Stimulated activated naive CD4-positive, alpha-beta T cell (primary cell): Measurements from ENCODE around the gene FCER1G.
"Not testable (repeated sequence)": the region's sequence is repeated elsewhere in the genome, so short reads cannot be mapped to it uniquely, and the experiment has no call there.

Experiments
- DNase-seq, 6 experiments: peaks; one replicate each; lab custom pipeline; 2025; lab: John Stamatoyannopoulos, UW

Gene FCER1G

GRCh38 chr1:161206411-161207140, 8.5 kb upstream of the FCER1G start:
- no peak for DNase-seq

GRCh38 chr1:161207173-161207572, 7.9 kb upstream of the FCER1G start:
- DNase-seq: no peak

- peak; percentile 50 to 76 (median 72) for DNase-seq
Measured at GRCh38 chr1:161209790-161210409, 5.2 kb upstream of the FCER1G start.

GRCh38 chr1:161214369-161214768, 726 bp upstream of the FCER1G start:
- DNase-seq: no peak

- no peak for DNase-seq
Measured at GRCh38 chr1:161216945-161217712, 2.0 kb downstream of the FCER1G start.

- DNase-seq: no peak
Measured at GRCh38 chr1:161217831-161218230, 2.7 kb downstream of the FCER1G start.

- DNase-seq: peak in 4 of 6 experiments; percentile 18 to 75 (median 54)
Measured at GRCh38 chr1:161218301-161219077, 3.4 kb downstream of the FCER1G start.

GRCh38 chr1:161219078-161219892, 4.2 kb downstream of the FCER1G start:
- DNase-seq: no peak

GRCh38 chr1:161220002-161220401, 4.9 kb downstream of the FCER1G start:
- no peak for DNase-seq

GRCh38 chr1:161222175-161223019, 7.3 kb downstream of the FCER1G start:
- no peak for DNase-seq

GRCh38 chr1:161223805-161224694, 9.0 kb downstream of the FCER1G start:
- DNase-seq: no peak

GRCh38 chr1:161224695-161225087, 9.6 kb downstream of the FCER1G start:
- not testable (repeated sequence) for DNase-seq

- DNase-seq: peak in 1 of 6 experiments; percentile 16
Measured at GRCh38 chr1:161225178-161225533, 10.1 kb downstream of the FCER1G start.

- peak; percentile 72 to 96 (median 91) for DNase-seq
Measured at GRCh38 chr1:161225534-161226319, 10.6 kb downstream of the FCER1G start, which contains the start of gene TOMM40L. TSS of gene TOMM40L (plus strand) at chr1:161226060. CDS start at chr1:161226490, 430 bp downstream.

- no peak for DNase-seq
Measured at GRCh38 chr1:161226320-161226711, 11.2 kb downstream of the FCER1G start.

GRCh38 chr1:161226759-161227158, 11.7 kb downstream of the FCER1G start:
- DNase-seq: no peak

- DNase-seq: peak; percentile 71 to 92 (median 84)
Measured at GRCh38 chr1:161227196-161227871, 12.2 kb downstream of the FCER1G start.

- no peak for DNase-seq
Measured at GRCh38 chr1:161228032-161228431, 12.9 kb downstream of the FCER1G start.
